Neural progenitor cell (in vitro differentiated cells): Measurements from ENCODE around the gene SHROOM1. TPM values are rescaled to one million over a fixed set of nuclear protein-coding genes. Genes with fewer than 3 reads are reported as not detected.
"Not testable (repeated sequence)": the region's sequence is repeated elsewhere in the genome, so short reads cannot be mapped to it uniquely, and the experiment has no call there.

ENCODE experiments used
- DNase-seq: peaks from one replicate; pipeline ENCODE4 v3.0.0-alpha.2; 2016; ENCODE audit warnings: low spot score
- H2AFZ ChIP-seq: fragments of 200-600 bp; sonication (generic); replicated peaks from 2 replicates; pipeline ENCODE4 v1.6.1; 2016; ENCODE audit warnings: antibody characterized with exemption
- H3F3A ChIP-seq: fragments of 200-600 bp; sonication (generic); 2 replicates; pipeline ENCODE4 v1.6.1; 2016; ENCODE audit warnings: antibody characterized with exemption, low read depth
- H3K27ac ChIP-seq: fragments of 200-600 bp; sonication (generic); 2 replicates; pipeline ENCODE4 v1.5.1; 2016; ENCODE audit warnings: mild to moderate bottlenecking
- H3K27me3 ChIP-seq: fragments of 200-600 bp; sonication (generic); 2 replicates; pipeline ENCODE4 v1.6.1; 2016; ENCODE audit warnings: mild to moderate bottlenecking, moderate library complexity
- H3K36me3 ChIP-seq: fragments of 200-600 bp; sonication (generic); 2 replicates; pipeline ENCODE4 v1.5.1; 2016
- H3K4me1 ChIP-seq: fragments of 200-600 bp; sonication (generic); 2 replicates; pipeline ENCODE4 v1.6.1; 2016; ENCODE audit warnings: mixed run types
- H3K4me2 ChIP-seq: fragments of 200-600 bp; sonication (generic); 2 replicates; pipeline ENCODE4 v1.6.1; 2016
- H3K4me3 ChIP-seq: fragments of 200-600 bp; sonication (generic); 2 replicates; pipeline ENCODE4 v1.5.1; 2016
- H3K79me2 ChIP-seq: fragments of 200-600 bp; sonication (generic); 2 replicates; pipeline ENCODE4 v1.6.1; 2016; ENCODE audit warnings: low read depth
- H3K9ac ChIP-seq: fragments of 200-600 bp; sonication (generic); 2 replicates; pipeline ENCODE4 v1.6.1; 2016
- H3K9me3 ChIP-seq: fragments of 200-600 bp; sonication (generic); 2 replicates; pipeline ENCODE4 v1.5.1; 2016; ENCODE audit warnings: low read depth
- H4K20me1 ChIP-seq: fragments of 200-600 bp; sonication (generic); 2 replicates; pipeline ENCODE4 v1.6.1; 2016; ENCODE audit warnings: low read depth
- H3K27ac Mint-ChIP-seq: 3 replicates; pipeline ENCODE4 v1.8.0; 2021; ENCODE audit warnings: mixed read lengths
- H3K27me3 Mint-ChIP-seq: 2 replicates; pipeline ENCODE4 v1.8.0; 2022; ENCODE audit warnings: low read depth, mild to moderate bottlenecking, inconsistent platforms, moderate library complexity, mixed read lengths; ENCODE audit not compliant: insufficient read depth
- H3K36me3 Mint-ChIP-seq: 3 replicates; pipeline ENCODE4 v1.8.0; 2021; ENCODE audit warnings: mixed read lengths
- H3K4me1 Mint-ChIP-seq: 3 replicates; pipeline ENCODE4 v1.8.0; 2021; ENCODE audit warnings: mixed read lengths
- H3K4me3 Mint-ChIP-seq: 3 replicates; pipeline ENCODE4 v1.8.0; 2021; ENCODE audit warnings: mild to moderate bottlenecking, moderate library complexity, mixed read lengths
- H3K9me3 Mint-ChIP-seq: 3 replicates; pipeline ENCODE4 v1.8.0; 2020; ENCODE audit warnings: mixed read lengths
- EZH2 ChIP-seq: fragments of 200-600 bp; sonication (generic); IDR thresholded peaks from 2 replicates; pipeline ENCODE4 v1.6.1; 2017; ENCODE audit warnings: antibody characterized with exemption, mild to moderate bottlenecking, moderate library complexity
- EZH2phosphoT487 ChIP-seq: fragments of 200-600 bp; sonication (generic); IDR thresholded peaks from 2 replicates; pipeline ENCODE4 v1.6.1; 2017; ENCODE audit warnings: antibody characterized with exemption
- total RNA-seq: library from RNA; depleted of rRNA; stranded (reverse); fragments of >200 nt; gene quantifications from 2 replicates; pipeline ENCODE4 v1.2.3, GENCODE V29; 2015; ENCODE audit warnings: low replicate concordance
- TF ChIP-seq, protein P1 (sequence below): fragments of 200-600 bp; sonication (generic); IDR thresholded peaks from 2 replicates; pipeline ENCODE4 v1.5.1; 2017; ENCODE audit warnings: antibody characterized with exemption, mild to moderate bottlenecking

SHROOM1 gene
- total RNA-seq, 1 donor from 2014 or later, result 0.36 TPM

DNA sequence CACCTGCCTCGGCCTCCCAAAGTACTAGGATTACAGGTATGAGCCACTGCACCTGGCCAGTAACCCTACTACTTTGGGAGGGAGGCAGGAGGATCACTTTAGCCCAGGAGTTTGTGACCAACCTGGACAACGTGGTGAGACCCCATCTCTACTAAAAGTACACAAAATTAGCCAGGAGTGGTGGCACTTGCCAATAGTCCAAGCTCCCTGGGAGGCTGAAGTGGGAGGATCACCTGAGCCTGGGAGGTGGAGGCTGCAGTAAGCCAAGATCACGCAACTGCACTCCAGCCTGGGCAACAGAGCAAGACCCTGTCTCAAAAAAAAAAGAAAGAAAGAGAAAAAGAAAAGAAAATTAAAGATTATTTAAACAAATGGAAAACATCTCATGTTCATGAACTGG lies 25.6 kb upstream of the SHROOM1 start:
- H3K36me3 ChIP-seq, result no peaks in the 10 kb centered on the region
- no peaks in the 10 kb centered on the region for H4K20me1 ChIP-seq
- H3K27me3 ChIP-seq, result no peaks in the 10 kb centered on the region
- TF ChIP-seq EZH2phosphoT487, result no peak
- TF ChIP-seq EZH2, result no peak
- TF ChIP-seq, protein P1, sequence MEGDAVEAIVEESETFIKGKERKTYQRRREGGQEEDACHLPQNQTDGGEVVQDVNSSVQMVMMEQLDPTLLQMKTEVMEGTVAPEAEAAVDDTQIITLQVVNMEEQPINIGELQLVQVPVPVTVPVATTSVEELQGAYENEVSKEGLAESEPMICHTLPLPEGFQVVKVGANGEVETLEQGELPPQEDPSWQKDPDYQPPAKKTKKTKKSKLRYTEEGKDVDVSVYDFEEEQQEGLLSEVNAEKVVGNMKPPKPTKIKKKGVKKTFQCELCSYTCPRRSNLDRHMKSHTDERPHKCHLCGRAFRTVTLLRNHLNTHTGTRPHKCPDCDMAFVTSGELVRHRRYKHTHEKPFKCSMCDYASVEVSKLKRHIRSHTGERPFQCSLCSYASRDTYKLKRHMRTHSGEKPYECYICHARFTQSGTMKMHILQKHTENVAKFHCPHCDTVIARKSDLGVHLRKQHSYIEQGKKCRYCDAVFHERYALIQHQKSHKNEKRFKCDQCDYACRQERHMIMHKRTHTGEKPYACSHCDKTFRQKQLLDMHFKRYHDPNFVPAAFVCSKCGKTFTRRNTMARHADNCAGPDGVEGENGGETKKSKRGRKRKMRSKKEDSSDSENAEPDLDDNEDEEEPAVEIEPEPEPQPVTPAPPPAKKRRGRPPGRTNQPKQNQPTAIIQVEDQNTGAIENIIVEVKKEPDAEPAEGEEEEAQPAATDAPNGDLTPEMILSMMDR, result no peak
- Mint-ChIP-seq H3K4me1 (no peaks in the 10 kb centered on the region), H3K27ac (no peak overlapping the region), H3K27me3 (no peaks in the 10 kb centered on the region), H3K36me3 (no peaks in the 10 kb centered on the region), H3K9me3 (no peaks in the 10 kb centered on the region), H3K4me3 (no peak overlapping the region)
- no peaks in the 10 kb centered on the region for H3K4me1 ChIP-seq
- H2AFZ ChIP-seq, result no peak overlapping the region
- H3K27ac ChIP-seq, result no peak overlapping the region
- no peak for DNase-seq
- H3F3A ChIP-seq, result no peaks in the 10 kb centered on the region
- no peak overlapping the region for H3K4me3 ChIP-seq
- H3K79me2 ChIP-seq, result no peaks in the 10 kb centered on the region
- H3K9me3 ChIP-seq, result no peaks in the 10 kb centered on the region
- H3K9ac ChIP-seq, result no peak overlapping the region
- no peak overlapping the region for H3K4me2 ChIP-seq

DNA sequence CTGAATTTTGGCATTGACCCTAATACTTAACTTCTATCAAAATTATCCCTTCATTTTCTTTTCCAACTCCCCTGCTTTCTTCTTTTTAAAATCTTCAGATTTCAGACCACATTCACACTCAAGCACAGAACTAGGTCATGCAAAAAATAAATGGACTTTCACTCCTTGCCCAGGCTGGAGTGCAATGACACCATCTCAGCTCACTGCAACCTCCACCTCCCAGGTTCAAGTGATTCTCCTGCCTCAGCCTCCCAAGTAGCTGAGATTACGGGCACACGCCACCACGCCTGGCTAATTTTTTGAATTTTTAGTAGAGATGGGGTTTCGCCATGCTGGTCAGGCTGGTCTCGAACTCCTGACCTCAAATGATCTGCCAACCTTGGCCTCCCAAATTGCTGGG lies 24.5 kb upstream of the SHROOM1 start:
- not testable (repeated sequence) for H3K9me3 ChIP-seq, H3K4me3 ChIP-seq, H2AFZ ChIP-seq, H3K27me3 Mint-ChIP-seq, H3K27ac ChIP-seq, H3F3A ChIP-seq, H3K27me3 ChIP-seq, H3K9me3 Mint-ChIP-seq, H3K9ac ChIP-seq, H3K36me3 ChIP-seq, H3K36me3 Mint-ChIP-seq, H3K4me3 Mint-ChIP-seq, H3K4me1 ChIP-seq, H3K4me2 ChIP-seq, H3K4me1 Mint-ChIP-seq, H3K79me2 ChIP-seq, DNase-seq, H4K20me1 ChIP-seq, H3K27ac Mint-ChIP-seq

DNA sequence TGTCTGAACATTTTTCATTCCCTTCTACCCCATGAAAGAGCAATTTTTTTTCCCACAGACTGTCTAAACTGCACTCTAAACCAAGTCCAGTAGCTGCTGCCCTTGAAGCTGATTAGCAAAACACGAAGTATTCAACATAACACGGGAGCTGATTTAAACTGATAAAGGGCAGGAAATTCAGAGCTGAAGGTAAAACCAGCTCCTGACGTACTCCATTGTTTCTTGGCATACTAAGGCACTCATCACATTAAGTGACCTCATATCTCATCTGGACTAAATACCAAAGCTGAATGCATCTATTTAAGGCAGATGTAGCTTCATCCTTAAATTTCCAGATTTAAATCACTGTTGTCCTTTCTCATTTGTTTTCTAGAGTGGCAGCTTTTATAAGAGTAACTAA lies 23.9 kb upstream of the SHROOM1 start:
- no peaks in the 10 kb centered on the region for H3K9me3 Mint-ChIP-seq

DNA sequence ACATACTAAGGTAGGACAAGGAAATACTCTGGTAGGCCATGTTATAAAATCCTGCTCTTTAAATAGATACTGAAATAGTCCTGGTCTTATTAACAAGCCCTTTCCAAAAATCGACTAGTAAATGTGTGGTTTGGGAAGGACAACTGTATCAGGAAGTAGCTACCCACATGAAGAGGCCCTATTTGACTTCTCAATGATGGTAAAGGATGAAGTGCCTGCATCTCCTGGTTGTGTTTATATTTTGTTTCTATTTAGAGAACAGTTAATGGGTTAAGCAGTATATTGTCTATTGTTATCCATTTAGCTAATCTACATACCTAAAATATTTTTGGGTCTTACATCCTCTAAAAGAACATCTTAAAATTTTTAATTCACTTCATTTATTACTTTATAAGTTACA lies 23.3 kb upstream of the SHROOM1 start:
- no peaks in the 10 kb centered on the region for H3K36me3 Mint-ChIP-seq

More for the DNA sequence above, 23.9 kb upstream of the SHROOM1 start:
- Histone ChIP-seq H3K4me3 (no peak overlapping the region), H3K36me3 (no peaks in the 10 kb centered on the region), H4K20me1 (no peaks in the 10 kb centered on the region), H3K27me3 (no peaks in the 10 kb centered on the region), H3F3A (no peaks in the 10 kb centered on the region), H3K27ac (no peak overlapping the region), H3K9ac (no peak overlapping the region), H3K9me3 (no peaks in the 10 kb centered on the region), H3K4me2 (no peak overlapping the region), H3K79me2 (no peaks in the 10 kb centered on the region), H2AFZ (no peak overlapping the region), H3K4me1 (no peaks in the 10 kb centered on the region)
- no peaks in the 10 kb centered on the region for H3K27me3 Mint-ChIP-seq
- DNase-seq, result no peak
- no peak overlapping the region for H3K4me3 Mint-ChIP-seq
- TF ChIP-seq, protein P1, result no peak
- no peak for TF ChIP-seq EZH2
- TF ChIP-seq EZH2phosphoT487, result no peak
- no peaks in the 10 kb centered on the region for H3K36me3 Mint-ChIP-seq
- H3K4me1 Mint-ChIP-seq, result no peaks in the 10 kb centered on the region
- H3K27ac Mint-ChIP-seq, result no peak overlapping the region

More for the DNA sequence above, 23.3 kb upstream of the SHROOM1 start:
- Histone ChIP-seq H3K4me2 (no peak overlapping the region), H3K4me1 (no peaks in the 10 kb centered on the region), H3K9me3 (no peaks in the 10 kb centered on the region), H3K36me3 (no peaks in the 10 kb centered on the region), H3K27me3 (no peaks in the 10 kb centered on the region), H2AFZ (no peak overlapping the region), H3K4me3 (no peak overlapping the region), H3K9ac (no peak overlapping the region), H3K79me2 (no peaks in the 10 kb centered on the region), H3K27ac (no peak overlapping the region), H4K20me1 (no peaks in the 10 kb centered on the region), H3F3A (no peaks in the 10 kb centered on the region)
- Mint-ChIP-seq H3K27ac (no peak overlapping the region), H3K9me3 (no peaks in the 10 kb centered on the region), H3K27me3 (no peaks in the 10 kb centered on the region), H3K4me3 (no peak overlapping the region), H3K4me1 (no peaks in the 10 kb centered on the region)
- DNase-seq, result no peak
- TF ChIP-seq EZH2phosphoT487, result no peak
- no peak for TF ChIP-seq EZH2
- TF ChIP-seq, protein P1, result no peak
